AG10803 (cell line): ENCODE measurements around the gene CPA3.

Source experiments
- DNase-seq: peaks from one replicate; pipeline ENCODE4 v3.0.0; 2010; ENCODE audit warnings: low read depth
- H3K4me3 ChIP-seq: 2 replicates; pipeline ENCODE4 v1.5.1; 2011; ENCODE audit warnings: mild to moderate bottlenecking, low read length, control low read depth
- TF ChIP-seq, protein P1 (sequence below): conservative IDR thresholded peaks from 2 replicates; pipeline ENCODE4 v1.5.1; 2011; ENCODE audit warnings: mild to moderate bottlenecking, low read length, control low read depth, inconsistent platforms

Gene CPA3, protein sequence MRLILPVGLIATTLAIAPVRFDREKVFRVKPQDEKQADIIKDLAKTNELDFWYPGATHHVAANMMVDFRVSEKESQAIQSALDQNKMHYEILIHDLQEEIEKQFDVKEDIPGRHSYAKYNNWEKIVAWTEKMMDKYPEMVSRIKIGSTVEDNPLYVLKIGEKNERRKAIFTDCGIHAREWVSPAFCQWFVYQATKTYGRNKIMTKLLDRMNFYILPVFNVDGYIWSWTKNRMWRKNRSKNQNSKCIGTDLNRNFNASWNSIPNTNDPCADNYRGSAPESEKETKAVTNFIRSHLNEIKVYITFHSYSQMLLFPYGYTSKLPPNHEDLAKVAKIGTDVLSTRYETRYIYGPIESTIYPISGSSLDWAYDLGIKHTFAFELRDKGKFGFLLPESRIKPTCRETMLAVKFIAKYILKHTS

DNA sequence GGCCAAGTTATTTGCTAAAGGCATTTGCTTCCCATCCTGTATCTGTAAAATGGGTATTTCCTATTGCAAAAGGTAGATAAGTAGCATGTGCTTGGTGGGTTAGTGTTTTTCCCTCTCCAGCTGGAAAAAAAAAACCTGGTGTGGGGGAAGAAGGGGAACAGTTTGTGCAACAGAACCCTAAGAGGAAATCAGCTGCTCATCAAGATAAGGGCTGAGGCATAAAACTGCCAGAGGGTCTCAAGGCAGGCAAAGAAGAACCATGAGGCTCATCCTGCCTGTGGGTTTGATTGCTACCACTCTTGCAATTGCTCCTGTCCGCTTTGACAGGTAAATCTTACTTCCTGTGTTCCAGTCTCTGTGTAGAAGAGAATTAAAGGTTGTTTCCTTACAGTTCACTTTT lies at the start of gene CPA3:
Gene CPA3, plus strand, starts transcription at position 248 of the 400 bp plus-strand sequence. Its CDS starts 12 bp downstream, at position 260.
- TF ChIP-seq, protein P1, sequence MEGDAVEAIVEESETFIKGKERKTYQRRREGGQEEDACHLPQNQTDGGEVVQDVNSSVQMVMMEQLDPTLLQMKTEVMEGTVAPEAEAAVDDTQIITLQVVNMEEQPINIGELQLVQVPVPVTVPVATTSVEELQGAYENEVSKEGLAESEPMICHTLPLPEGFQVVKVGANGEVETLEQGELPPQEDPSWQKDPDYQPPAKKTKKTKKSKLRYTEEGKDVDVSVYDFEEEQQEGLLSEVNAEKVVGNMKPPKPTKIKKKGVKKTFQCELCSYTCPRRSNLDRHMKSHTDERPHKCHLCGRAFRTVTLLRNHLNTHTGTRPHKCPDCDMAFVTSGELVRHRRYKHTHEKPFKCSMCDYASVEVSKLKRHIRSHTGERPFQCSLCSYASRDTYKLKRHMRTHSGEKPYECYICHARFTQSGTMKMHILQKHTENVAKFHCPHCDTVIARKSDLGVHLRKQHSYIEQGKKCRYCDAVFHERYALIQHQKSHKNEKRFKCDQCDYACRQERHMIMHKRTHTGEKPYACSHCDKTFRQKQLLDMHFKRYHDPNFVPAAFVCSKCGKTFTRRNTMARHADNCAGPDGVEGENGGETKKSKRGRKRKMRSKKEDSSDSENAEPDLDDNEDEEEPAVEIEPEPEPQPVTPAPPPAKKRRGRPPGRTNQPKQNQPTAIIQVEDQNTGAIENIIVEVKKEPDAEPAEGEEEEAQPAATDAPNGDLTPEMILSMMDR, result no peak

DNA sequence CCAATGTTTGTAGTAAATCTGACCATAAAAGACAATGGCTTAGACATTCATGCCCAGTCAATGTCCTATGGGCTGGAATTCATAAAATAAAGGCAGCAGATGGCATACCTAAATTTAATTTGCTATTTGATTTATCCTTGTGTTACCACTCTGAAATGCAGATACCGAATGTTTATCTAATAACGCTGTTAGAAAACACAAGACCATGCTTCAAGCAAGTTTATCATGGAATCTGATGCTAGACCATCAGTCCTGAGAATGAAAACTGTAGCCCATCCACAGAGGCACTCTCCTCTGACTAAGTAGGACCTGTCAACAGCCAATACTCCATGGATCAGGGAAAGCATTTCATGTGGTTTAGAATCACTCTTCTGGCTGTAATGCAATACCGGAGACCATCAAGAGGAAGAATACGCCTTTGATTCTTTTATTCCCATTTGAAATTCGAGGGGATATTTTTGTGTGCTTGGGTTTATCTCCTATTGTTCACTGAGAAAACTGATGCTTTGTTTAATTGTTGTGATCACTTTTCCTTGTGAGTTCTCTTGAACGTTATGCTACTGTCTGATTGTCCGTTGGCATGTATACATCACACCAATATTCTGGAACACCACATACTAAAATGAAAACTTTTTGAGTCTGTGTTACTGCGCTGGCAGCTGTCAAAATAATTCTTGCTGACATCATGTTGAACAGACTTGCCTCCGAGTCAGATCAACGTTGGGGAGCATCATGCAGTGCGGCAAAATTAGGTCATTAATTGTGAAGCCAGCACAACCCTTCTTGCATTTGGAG lies 49.6 kb upstream of the CPA3 start:
- TF ChIP-seq, protein P1, result no peak
- H3K4me3 ChIP-seq, result no peak overlapping the region
- no peak for DNase-seq

More for the DNA sequence above, at the start of gene CPA3:
- H3K4me3 ChIP-seq, result no peak within 1 kb of the TSS
- DNase-seq, result no peak

- DNase-seq, result no peak
- TF ChIP-seq, protein P1, result no peak
- H3K4me3 ChIP-seq, result no peak overlapping the region
Measured at GRCh38 chr3:148816427-148816826, 48.7 kb upstream of the CPA3 start.

DNA sequence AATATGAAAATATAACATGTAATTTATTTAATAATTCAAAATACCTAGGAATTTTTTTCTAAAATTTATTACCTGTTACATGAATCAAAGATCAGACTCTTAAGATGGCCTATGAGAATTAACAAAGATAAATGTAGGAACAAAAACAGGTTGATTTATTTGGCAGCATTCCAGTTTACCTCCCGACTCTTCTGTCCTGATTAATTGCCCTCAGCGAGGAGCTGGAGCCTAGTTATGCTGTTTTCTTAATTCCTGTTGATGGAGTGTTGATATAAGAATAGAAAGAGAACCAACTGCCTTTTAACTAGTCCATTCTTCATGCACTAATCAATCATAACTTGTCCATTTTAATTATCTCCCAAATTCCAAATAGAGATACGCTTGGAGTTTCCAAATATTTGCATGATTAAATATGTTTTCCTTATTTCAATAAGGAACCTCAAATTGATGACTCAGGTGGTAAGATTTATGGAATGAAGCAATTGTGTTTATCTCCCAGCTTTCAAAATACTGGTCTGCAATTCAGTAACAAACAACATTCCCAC lies 48.0 kb upstream of the CPA3 start:
- no peak overlapping the region for H3K4me3 ChIP-seq
- no peak for DNase-seq
- TF ChIP-seq, protein P1, result no peak

DNA sequence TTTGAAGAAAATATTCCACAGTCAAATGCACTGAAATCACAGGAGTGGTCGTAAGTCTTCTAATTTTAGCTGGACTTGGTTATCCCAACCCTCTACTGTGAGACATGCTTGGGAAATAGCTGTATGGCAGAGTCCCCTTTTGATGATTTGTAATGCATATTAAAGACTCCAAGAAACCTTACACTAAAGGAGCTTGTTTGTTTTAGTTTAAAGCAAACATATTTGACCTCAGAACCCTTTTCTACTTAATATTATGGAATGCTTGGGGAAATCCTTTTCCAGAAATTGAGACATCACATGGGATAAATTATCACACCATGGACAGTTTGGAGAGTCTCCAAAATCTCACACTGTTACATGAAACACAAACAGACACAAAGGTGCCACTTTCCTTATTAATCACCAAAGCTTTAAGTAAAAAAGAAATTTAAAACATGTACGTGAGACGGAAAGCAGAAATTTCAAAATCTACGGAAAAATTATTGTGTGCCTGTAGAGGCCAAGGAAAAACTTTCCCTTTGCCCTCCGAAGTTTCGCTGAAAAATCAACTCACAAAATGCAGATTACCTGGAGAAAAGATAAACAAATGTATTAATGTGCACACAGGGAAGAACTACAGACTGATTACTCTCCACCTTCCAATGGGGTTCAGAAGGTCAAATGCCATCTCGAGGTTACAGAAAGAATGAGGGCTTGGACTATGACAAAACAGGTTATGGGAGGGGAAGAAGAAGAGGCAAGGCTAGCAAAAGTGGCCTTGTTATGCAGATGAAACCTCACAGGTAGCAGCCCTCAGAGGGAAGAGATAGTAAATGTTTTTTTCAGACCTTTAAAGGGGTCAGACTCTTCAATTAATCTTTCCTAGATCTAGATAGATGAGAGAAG lies 44.5 kb upstream of the CPA3 start:
- TF ChIP-seq, protein P1, result no peak
- no peak overlapping the region for H3K4me3 ChIP-seq
- no peak for DNase-seq

GRCh38 chr3:148823026-148823425 lies 42.1 kb upstream of the CPA3 start:
- H3K4me3 ChIP-seq, result no peak overlapping the region
- DNase-seq, result no peak
- TF ChIP-seq, protein P1, result no peak
